Activated CD8-positive, alpha-beta T cell treated with anti-CD3 and anti-CD28 coated beads, Interleukin-2, amount 10 ng/mL, durations not matched to agents 7 days and 5 days (primary cell): ENCODE results near the gene AIFM3. TPM values are rescaled to one million over a fixed set of nuclear protein-coding genes. Genes with fewer than 3 reads are reported as not detected.
"Not testable (repeated sequence)": the region's sequence is repeated elsewhere in the genome, so short reads cannot be mapped to it uniquely, and the experiment has no call there.

ENCODE experiments used
- ATAC-seq: fragments of 150-1000 bp; cut with Tn5 transposase; one replicate; pipeline ENCODE4 v1.10.0; 2021; ENCODE audit warnings: moderate library complexity
- CTCF ChIA-PET: fragments of 350-600 bp; sonication (Branson Sonifier 250); formaldehyde crosslinking; loops from one replicate; lab custom pipeline; 2021; ENCODE audit warnings: antibody characterized with exemption; lab: Charles Lee
- POLR2A ChIA-PET: fragments of 350-600 bp; sonication (Branson Sonifier 250); formaldehyde crosslinking; loops from one replicate; lab custom pipeline; 2021; ENCODE audit warnings: antibody characterized with exemption; lab: Charles Lee
- DNase-seq: peaks from one replicate; pipeline ENCODE4 v3.0.0-alpha.2; 2020
- H3K27ac Mint-ChIP-seq: one replicate; pipeline ENCODE4 v1.8.0; 2021; ENCODE audit warnings: mild to moderate bottlenecking, mixed read lengths
- H3K27me3 Mint-ChIP-seq: one replicate; pipeline ENCODE4 v1.8.0; 2021; ENCODE audit warnings: low read depth, mixed read lengths
- H3K36me3 Mint-ChIP-seq: one replicate; pipeline ENCODE4 v1.8.0; 2021; ENCODE audit warnings: low read depth, mixed read lengths
- H3K4me1 Mint-ChIP-seq: one replicate; pipeline ENCODE4 v1.8.0; 2021; ENCODE audit warnings: low read depth, mixed read lengths
- H3K4me3 Mint-ChIP-seq: one replicate; pipeline ENCODE4 v1.8.0; 2021; ENCODE audit warnings: mild to moderate bottlenecking, mixed read lengths
- H3K9me3 Mint-ChIP-seq: one replicate; pipeline ENCODE4 v1.8.0; 2022; ENCODE audit warnings: mixed read lengths; ENCODE audit not compliant: insufficient read depth
- total RNA-seq, 2 experiments: library from RNA; stranded (reverse); gene quantifications; one replicate each; pipeline ENCODE4 v1.2.3, GENCODE V29; 2021

AIFM3 gene
- under 1 TPM; 0.37 to 0.39 TPM for total RNA-seq

DNA sequence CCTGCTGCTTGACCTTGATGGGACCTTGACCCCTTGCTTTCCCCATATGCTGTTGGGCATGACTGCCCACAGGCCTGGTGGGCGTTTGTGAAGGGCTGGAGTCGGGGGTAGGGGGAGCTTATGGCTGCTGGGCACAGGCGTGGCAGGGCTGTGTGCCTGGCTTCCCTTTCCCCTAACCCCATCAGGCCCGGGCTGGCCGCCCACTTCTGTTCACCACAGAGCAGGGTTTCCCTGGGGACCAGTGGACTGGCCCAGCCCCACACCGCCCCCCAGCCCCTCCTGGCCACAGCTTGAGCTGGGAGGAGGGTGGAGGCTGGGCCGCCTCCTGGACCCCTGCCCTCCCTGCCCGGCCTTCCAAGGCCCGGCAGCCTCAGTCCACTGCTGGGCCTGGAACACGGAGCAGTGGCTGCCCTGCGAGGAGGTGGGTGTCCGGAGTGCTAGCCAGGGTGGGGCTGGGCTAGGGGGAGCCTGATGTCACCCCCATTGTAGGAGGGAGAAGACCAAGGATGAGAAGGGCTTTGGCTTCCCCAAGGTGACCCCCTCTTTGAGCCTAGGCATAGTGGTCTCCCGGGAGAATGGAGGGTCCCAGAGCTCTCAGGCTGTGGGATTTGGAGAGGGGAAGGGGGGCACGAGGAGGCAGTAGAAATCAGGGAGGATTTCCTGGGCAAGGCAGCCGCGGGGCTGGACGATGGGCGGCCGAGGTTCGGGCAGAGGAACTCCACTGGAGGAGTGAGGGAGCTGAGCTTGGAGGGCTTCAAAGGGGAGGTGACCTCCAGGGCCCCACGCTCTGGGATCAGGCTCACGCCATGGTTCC lies at the start of gene AIFM3:
Gene AIFM3 (plus strand): TSS at position 373 of the 814 bp plus-strand sequence. CDS start 690 bp downstream, outside the sequence.
- H3K36me3 Mint-ChIP-seq = no peaks in the 10 kb centered on the region
- H3K4me3 Mint-ChIP-seq = no peak within 1 kb of the TSS
- H3K9me3 Mint-ChIP-seq = no peaks in the 10 kb centered on the region
- peaks cover 8% of the 10 kb centered on the region for H3K27me3 Mint-ChIP-seq
- peaks cover 10% of the 10 kb centered on the region for H3K4me1 Mint-ChIP-seq
- no peak for ATAC-seq
- no peak within 1 kb of the TSS for H3K27ac Mint-ChIP-seq
- POLR2A ChIA-PET = no interaction called here
- DNase-seq = no peak
- CTCF ChIA-PET = interaction anchor here (1.2 kb wide), 1 partner anchor 15 kb away, joined by 3 read pairs; the partner anchor contains the start of gene LZTR1

- no peaks in the 10 kb centered on the region for H3K9me3 Mint-ChIP-seq
- CTCF ChIA-PET = no interaction called here
- DNase-seq = no peak
- POLR2A ChIA-PET = no interaction called here
- ATAC-seq = no peak
- peak overlapping the region; percentile 99 for H3K4me3 Mint-ChIP-seq
- peaks cover 37% of the 10 kb centered on the region for H3K36me3 Mint-ChIP-seq
- H3K4me1 Mint-ChIP-seq = peaks cover 37% of the 10 kb centered on the region
- H3K27ac Mint-ChIP-seq = peak overlapping the region; percentile 92
- no peaks in the 10 kb centered on the region for H3K27me3 Mint-ChIP-seq
These were observed 48.3 kb upstream of the AIFM3 start for GRCh38 chr22:20918663-20919218.

DNA sequence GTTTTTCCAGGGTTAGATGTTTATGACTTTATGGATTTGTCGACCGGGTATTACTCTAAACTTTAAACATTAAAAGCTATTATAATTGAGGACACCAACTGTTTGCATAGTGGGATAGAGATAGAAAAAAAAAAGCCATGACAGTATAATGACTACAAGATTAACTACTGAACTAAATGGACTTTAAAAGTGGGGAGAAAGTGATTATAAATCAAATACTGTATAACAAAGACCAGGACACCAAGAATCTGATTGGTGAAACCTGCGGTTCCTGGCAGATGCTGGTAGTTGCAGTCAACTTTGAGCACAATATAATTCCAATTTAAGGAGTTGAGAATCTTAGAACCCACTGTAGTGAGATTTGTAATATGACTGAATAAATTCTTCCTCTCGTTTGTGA lies 47.3 kb upstream of the AIFM3 start:
- peak overlapping the region; percentile 99 for H3K4me3 Mint-ChIP-seq
- peaks cover 40% of the 10 kb centered on the region for H3K4me1 Mint-ChIP-seq
- no peak for ATAC-seq
- DNase-seq = no peak
- CTCF ChIA-PET = no interaction called here
- no peak overlapping the region for H3K27ac Mint-ChIP-seq
- H3K27me3 Mint-ChIP-seq = no peaks in the 10 kb centered on the region
- POLR2A ChIA-PET = no interaction called here
- peaks cover 42% of the 10 kb centered on the region for H3K36me3 Mint-ChIP-seq
- H3K9me3 Mint-ChIP-seq = no peaks in the 10 kb centered on the region

DNA sequence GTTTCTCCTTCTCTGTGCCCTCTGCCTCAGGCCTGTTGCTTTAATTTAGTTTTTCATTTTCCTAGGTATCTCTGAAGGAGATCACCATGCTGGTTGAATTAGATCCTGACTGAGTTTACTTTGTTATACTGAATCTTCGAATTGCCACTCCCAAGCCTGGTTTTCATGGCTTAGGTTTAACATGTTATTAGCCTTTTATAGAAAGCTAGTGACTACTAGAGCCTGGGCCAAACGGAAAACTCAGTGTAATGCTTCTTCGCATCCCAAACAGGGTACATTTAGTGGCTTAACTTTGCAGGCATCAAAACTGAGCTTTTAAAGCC lies 46.2 kb upstream of the AIFM3 start:
- peaks cover 48% of the 10 kb centered on the region for H3K36me3 Mint-ChIP-seq
- POLR2A ChIA-PET = interaction anchor here (1.0 kb wide), 1 partner anchor 82 kb away, joined by 3 read pairs; no protein-coding TSS in a partner anchor
- H3K4me1 Mint-ChIP-seq = peaks cover 45% of the 10 kb centered on the region

GRCh38 chr22:20922141-20922751 lies 44.8 kb upstream of the AIFM3 start:
- Mint-ChIP-seq H3K36me3 (peaks cover 57% of the 10 kb centered on the region), H3K27me3 (no peaks in the 10 kb centered on the region), H3K4me3 (peak overlapping the region; percentile 2), H3K9me3 (no peaks in the 10 kb centered on the region), H3K4me1 (peaks cover 45% of the 10 kb centered on the region), H3K27ac (peak overlapping the region; percentile 7)
- ATAC-seq (no peak), DNase-seq (no peak)
- ChIA-PET CTCF (interaction anchor here (1.1 to 1.3 kb wide), 2 partner anchors 11 to 36 kb away, joined by 3 to 5 read pairs; no protein-coding TSS in a partner anchor), POLR2A (interaction anchor here (1.0 kb wide), 1 partner anchor 9 kb away, joined by 3 read pairs; no protein-coding TSS in a partner anchor)

More for the DNA sequence above, 46.2 kb upstream of the AIFM3 start:
- CTCF ChIA-PET = interaction anchor here (0.6 to 1.0 kb wide), 5 partner anchors 16 to 62 kb away, joined by 3 read pairs; partner anchors contain the start of gene SNAP29
- no peak for ATAC-seq
- H3K27me3 Mint-ChIP-seq = no peaks in the 10 kb centered on the region
- H3K9me3 Mint-ChIP-seq = no peaks in the 10 kb centered on the region
- H3K4me3 Mint-ChIP-seq = peak overlapping the region; percentile 99
- peak overlapping the region; percentile 14 for H3K27ac Mint-ChIP-seq
- no peak for DNase-seq

DNA sequence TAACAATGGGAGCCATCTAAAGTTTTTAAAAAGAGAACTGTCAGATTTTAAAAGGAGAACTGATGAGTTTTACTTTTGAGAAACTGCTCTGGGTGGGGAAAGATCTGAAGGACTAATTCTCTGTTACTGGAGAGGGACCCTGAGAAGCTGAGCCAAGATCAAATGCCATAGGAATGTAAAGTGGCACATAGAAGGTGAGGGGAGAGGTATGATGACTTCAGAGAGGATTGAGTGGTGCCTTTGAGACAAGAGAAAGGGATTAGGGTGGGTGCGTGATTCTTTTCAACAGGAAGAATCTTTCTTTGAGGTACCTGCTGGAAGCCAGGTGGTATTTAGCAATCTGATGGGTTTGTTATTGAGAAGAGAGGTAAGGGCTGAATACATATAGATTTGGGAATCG lies 40.8 kb upstream of the AIFM3 start:
- POLR2A ChIA-PET = interaction anchor here (1.0 kb wide), 1 partner anchor 9 kb away, joined by 3 read pairs; no protein-coding TSS in a partner anchor
- Mint-ChIP-seq H3K27me3 (no peaks in the 10 kb centered on the region), H3K9me3 (no peaks in the 10 kb centered on the region), H3K4me3 (no peak overlapping the region), H3K4me1 (peaks cover 30% of the 10 kb centered on the region), H3K36me3 (peaks cover 46% of the 10 kb centered on the region), H3K27ac (peak overlapping the region; percentile 16)
- CTCF ChIA-PET = interaction anchor here (1.2 to 1.4 kb wide), 2 partner anchors 9 to 40 kb away, joined by 3 to 5 read pairs; partner anchors contain the start of gene CRKL
- ATAC-seq (no peak), DNase-seq (no peak)

DNA sequence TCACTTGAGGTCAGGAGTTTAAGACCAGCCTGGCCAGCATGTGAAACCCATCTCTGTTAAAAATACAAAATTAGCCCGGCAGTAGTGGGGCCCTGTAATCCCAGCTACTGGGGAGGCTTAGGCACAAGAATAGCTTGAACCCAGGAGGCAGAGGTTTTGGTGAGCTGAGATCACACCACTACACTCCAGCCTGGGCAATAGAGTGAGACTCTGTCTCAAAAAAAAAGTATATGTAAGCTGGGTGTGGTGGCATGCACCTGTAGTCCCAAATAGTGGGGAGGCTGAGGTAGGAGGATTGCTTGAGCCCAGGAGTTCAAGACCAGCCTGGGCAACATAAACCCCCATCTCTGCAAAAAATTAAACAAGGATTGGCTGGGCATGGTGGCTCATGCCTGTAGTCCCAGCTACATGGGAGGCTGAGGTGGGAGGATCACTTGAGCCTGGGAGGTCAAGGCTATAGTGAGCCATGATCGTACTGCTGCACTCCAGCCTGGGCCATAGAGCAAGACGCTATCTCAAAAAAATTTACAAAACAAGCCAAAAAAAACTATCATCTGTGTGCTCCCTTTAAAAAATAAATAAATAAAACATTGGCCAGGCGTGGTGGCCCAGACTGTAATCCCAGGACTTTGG lies 39.0 kb upstream of the AIFM3 start:
- Mint-ChIP-seq H3K4me1 (peaks cover 18% of the 10 kb centered on the region), H3K36me3 (peaks cover 41% of the 10 kb centered on the region), H3K27ac (no peak overlapping the region), H3K9me3 (no peaks in the 10 kb centered on the region), H3K4me3 (no peak overlapping the region), H3K27me3 (no peaks in the 10 kb centered on the region)
- DNase-seq (no peak), ATAC-seq (no peak)
- ChIA-PET CTCF (interaction anchor here (1.5 kb wide), 1 partner anchor 42 kb away, joined by 3 read pairs; no protein-coding TSS in a partner anchor), POLR2A (interaction anchor here (0.9 kb wide), 1 partner anchor 21 kb away, joined by 3 read pairs; no protein-coding TSS in a partner anchor)

DNA sequence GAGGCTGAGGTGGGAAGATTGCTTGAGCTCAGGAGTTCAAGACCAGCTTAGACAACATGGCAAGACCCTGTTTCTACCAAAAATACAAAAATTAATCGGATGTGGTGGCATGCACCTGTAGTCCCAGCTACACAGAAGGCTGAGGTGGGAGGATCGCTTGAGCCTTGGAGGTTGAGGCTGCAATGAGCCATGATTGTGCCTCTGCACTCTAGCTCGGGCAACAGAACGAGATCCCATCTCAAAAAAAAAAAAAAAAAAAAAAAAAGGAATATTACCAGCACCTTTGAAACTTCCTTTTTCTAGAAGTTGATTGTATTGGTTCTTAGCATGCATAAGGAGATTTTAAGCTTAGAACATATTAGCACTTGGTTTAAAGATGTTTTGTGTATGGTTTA lies 38.5 kb upstream of the AIFM3 start:
- Mint-ChIP-seq H3K27me3 (no peaks in the 10 kb centered on the region), H3K4me3 (no peak overlapping the region), H3K36me3 (peaks cover 41% of the 10 kb centered on the region), H3K27ac (no peak overlapping the region), H3K4me1 (peaks cover 18% of the 10 kb centered on the region), H3K9me3 (no peaks in the 10 kb centered on the region)
- ChIA-PET CTCF (interaction anchor here (1.5 kb wide), 1 partner anchor 43 kb away, joined by 3 read pairs; no protein-coding TSS in a partner anchor), POLR2A (interaction anchor here (0.9 kb wide), 1 partner anchor 22 kb away, joined by 3 read pairs; no protein-coding TSS in a partner anchor)
- DNase-seq (no peak), ATAC-seq (no peak)

- Mint-ChIP-seq H3K27me3 (no peaks in the 10 kb centered on the region), H3K27ac (no peak overlapping the region), H3K4me1 (peaks cover 17% of the 10 kb centered on the region), H3K4me3 (no peak overlapping the region), H3K36me3 (peaks cover 47% of the 10 kb centered on the region), H3K9me3 (no peaks in the 10 kb centered on the region)
- no peak for DNase-seq
- ChIA-PET POLR2A (no interaction called here), CTCF (no interaction called here)
- no peak for ATAC-seq
These were observed 37.1 kb upstream of the AIFM3 start for GRCh38 chr22:20930004-20930403.

DNA sequence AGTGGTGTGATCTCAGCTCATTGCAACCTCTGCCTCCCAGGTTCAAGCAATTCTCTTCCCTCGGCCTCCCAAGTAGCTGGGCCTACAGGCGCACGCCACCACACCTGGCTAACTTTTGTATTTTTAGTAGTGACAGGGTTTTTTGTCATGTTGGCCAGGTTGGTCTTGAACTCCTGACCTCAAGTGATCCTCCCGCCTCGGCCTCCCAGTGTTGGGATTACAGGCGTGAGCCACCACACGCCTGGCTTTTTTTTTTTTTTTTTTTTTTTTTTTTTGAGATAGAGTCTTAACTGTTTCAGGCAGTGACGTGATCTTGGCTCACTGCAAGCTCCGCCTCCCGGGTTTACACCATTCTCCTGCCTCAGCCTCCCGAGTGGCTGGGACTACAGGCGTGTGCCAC lies 36.6 kb upstream of the AIFM3 start:
- POLR2A ChIA-PET, ATAC-seq, H3K4me3 Mint-ChIP-seq, CTCF ChIA-PET, DNase-seq, H3K27ac Mint-ChIP-seq, H3K9me3 Mint-ChIP-seq, H3K27me3 Mint-ChIP-seq: not testable (repeated sequence)
- peaks cover 14% of the 10 kb centered on the region for H3K4me1 Mint-ChIP-seq
- peaks cover 46% of the 10 kb centered on the region for H3K36me3 Mint-ChIP-seq

DNA sequence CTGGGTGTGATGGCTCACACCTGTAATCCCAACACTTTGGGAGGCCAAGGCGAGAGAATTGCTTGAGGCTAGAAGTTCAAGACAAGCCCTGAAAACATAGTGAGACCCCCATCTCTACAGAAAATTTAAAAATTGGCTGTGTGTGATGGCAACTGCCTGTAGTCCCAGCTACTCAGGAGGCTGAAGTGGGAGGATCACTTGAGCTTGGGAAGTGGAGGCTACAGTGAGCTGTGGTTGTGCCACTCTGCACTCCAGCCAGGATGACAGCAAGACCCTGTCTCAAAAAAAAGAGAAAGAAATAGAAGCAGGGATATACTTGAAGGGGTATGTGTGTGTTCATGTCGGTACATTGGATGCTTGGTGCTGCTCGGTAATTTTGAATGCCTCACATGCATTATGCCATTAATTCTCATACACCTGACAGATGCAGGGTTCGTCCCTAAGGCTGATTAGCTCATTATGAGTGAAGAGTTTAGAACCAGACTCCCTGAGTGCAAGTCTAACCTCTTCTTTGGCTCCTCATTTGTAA lies 35.9 kb upstream of the AIFM3 start:
- DNase-seq = no peak
- H3K4me3 Mint-ChIP-seq = no peak overlapping the region
- H3K27me3 Mint-ChIP-seq = no peaks in the 10 kb centered on the region
- peaks cover 44% of the 10 kb centered on the region for H3K36me3 Mint-ChIP-seq
- H3K4me1 Mint-ChIP-seq = peaks cover 10% of the 10 kb centered on the region
- H3K27ac Mint-ChIP-seq = no peak overlapping the region
- no peaks in the 10 kb centered on the region for H3K9me3 Mint-ChIP-seq
- POLR2A ChIA-PET = interaction anchor here (0.7 kb wide), 1 partner anchor 8 kb away, joined by 3 read pairs; no protein-coding TSS in a partner anchor
- CTCF ChIA-PET = interaction anchor here (1.2 kb wide), 1 partner anchor 21 kb away, joined by 3 read pairs; no protein-coding TSS in a partner anchor
- no peak for ATAC-seq
